Measurements from ENCODE around the gene MEIOB. TPM values are rescaled to one million over a fixed set of nuclear protein-coding genes. Genes with fewer than 3 reads are reported as not detected.

Gene MEIOB
- total RNA-seq, 2 experiments from 2014 or later, result not detected

- no peaks in the 10 kb centered on the region for H3K9me3 ChIP-seq (ENCODE audit: control insufficient read depth in 1 of 2, insufficient read depth in 1 of 2, low read length in 2 of 2)
- intact Hi-C loops (cut with DNase I, micrococcal nuclease), result loop anchor here (2.0 to 5.0 kb wide), 6 partner anchors 28 to 120 kb away; partner anchors contain the start of genes EME2 (in 2 of the 2), MRPS34 (in 2 of the 2), MAPK8IP3 (in 1 of the 2) and NME3 (in 1 of the 2)
- ATAC-seq (ENCODE audit: poor library complexity), result peak; percentile 82
- H3K9me3 Mint-ChIP-seq, result no peaks in the 10 kb centered on the region
- peak; percentile 82 to 97 (median 88) for DNase-seq
- peak within 1 kb of the TSS; percentile 76 for H3K4me3 ChIP-seq (ENCODE audit: low read length)
- peak within 1 kb of the TSS; percentile 72 to 77 for H3K27ac ChIP-seq (ENCODE audit: low read depth in 1 of 2, low read length in 2 of 2)
- peak within 1 kb of the TSS; percentile 91 for H3K4me3 Mint-ChIP-seq
- no peak for TF ChIP-seq CTCF (IDR thresholded peaks at IDR 0.05)
- H3K27ac Mint-ChIP-seq, result peak within 1 kb of the TSS; percentile 90
- H3K27me3 ChIP-seq (ENCODE audit: control insufficient read depth in 1 of 2, insufficient read depth in 2 of 2, low read length in 2 of 2), result no peaks in the 10 kb centered on the region
- ChIA-PET POLR2A (interaction anchor here (0.7 to 3.6 kb wide), 14 partner anchors 28 to 693 kb away, joined by 3 to 51 read pairs (median 4); partner anchors contain the start of genes AMDHD2, EME2, JPT2 and MAPK8IP3), CTCF (interaction anchor here (0.8 kb wide), 2 partner anchors 14 to 176 kb away, joined by 3 read pairs; no protein-coding TSS in a partner anchor)
- H3K27me3 Mint-ChIP-seq, result no peaks in the 10 kb centered on the region
- H3K36me3 Mint-ChIP-seq (ENCODE audit: low read depth), result no peaks in the 10 kb centered on the region
- peaks cover 51% of the 10 kb centered on the region for H3K4me1 ChIP-seq (ENCODE audit: insufficient read depth, low read length)
- peaks cover 37% of the 10 kb centered on the region for H3K4me1 Mint-ChIP-seq (ENCODE audit: low read depth)
- H3K36me3 ChIP-seq (ENCODE audit: insufficient read depth, low read length), result peaks cover 12% of the 10 kb centered on the region
Measured at GRCh38 chr16:1826691-1827573, 45.0 kb downstream of the MEIOB start, which contains the start of the genes FAHD1 and HAGH. FAHD1 (plus strand) TSS chr16:1827206; CDS start chr16:1827239, 33 bp downstream. HAGH (minus strand) TSS chr16:1826825; CDS start chr16:1826787, 38 bp downstream.

GRCh38 chr16:1825864-1826690 is 45.9 kb downstream of the MEIOB start:
- TF ChIP-seq CTCF (IDR thresholded peaks at IDR 0.05), result no peak
- intact Hi-C loops (cut with DNase I, micrococcal nuclease), result loop anchor here (2.0 to 5.0 kb wide), 6 partner anchors 29 to 119 kb away; partner anchors contain the start of genes EME2 (in 2 of the 2), MRPS34 (in 2 of the 2), MAPK8IP3 (in 1 of the 2) and NME3 (in 1 of the 2)
- H3K4me1 ChIP-seq (ENCODE audit: insufficient read depth, low read length), result peaks cover 53% of the 10 kb centered on the region
- Mint-ChIP-seq H3K4me3 (peak overlapping the region; percentile 89), H3K27ac (peak overlapping the region; percentile 90), H3K27me3 (no peaks in the 10 kb centered on the region), H3K36me3 (ENCODE audit: low read depth) (no peaks in the 10 kb centered on the region), H3K4me1 (ENCODE audit: low read depth) (peaks cover 37% of the 10 kb centered on the region), H3K9me3 (no peaks in the 10 kb centered on the region)
- POLR2A ChIA-PET, result interaction anchor here (0.7 to 3.6 kb wide), 9 partner anchors 30 to 517 kb away, joined by 3 to 51 read pairs (median 11); partner anchors contain the start of genes EME2, MAPK8IP3, MRPS34 and NME3
- peak; percentile 72 for ATAC-seq (ENCODE audit: poor library complexity)
- peaks cover 19% of the 10 kb centered on the region for H3K36me3 ChIP-seq (ENCODE audit: insufficient read depth, low read length)
- DNase-seq, result peak; percentile 39 to 91 (median 61)
- H3K27me3 ChIP-seq (ENCODE audit: control insufficient read depth in 1 of 2, insufficient read depth in 2 of 2, low read length in 2 of 2), result no peaks in the 10 kb centered on the region
- CTCF ChIA-PET, result interaction anchor here (0.8 kb wide), 1 partner anchor 13 kb away, joined by 3 read pairs; no protein-coding TSS in a partner anchor
- H3K27ac ChIP-seq (ENCODE audit: low read depth in 1 of 2, low read length in 2 of 2), result peak overlapping the region; percentile 38 to 49
- H3K9me3 ChIP-seq (ENCODE audit: control insufficient read depth in 1 of 2, insufficient read depth in 1 of 2, low read length in 2 of 2), result no peaks in the 10 kb centered on the region
- H3K4me3 ChIP-seq (ENCODE audit: low read length), result peak overlapping the region; percentile 67

Data from CD4-positive, alpha-beta T cell (primary cell).